HepG2 (cell line): ENCODE measurements around the gene HECTD1. TPM values are rescaled to one million over a fixed set of nuclear protein-coding genes. Genes with fewer than 3 reads are reported as not detected.

Experiments
- CCAR2 ChIP-seq: fragments of 200-400 bp; formaldehyde crosslinking; optimal IDR thresholded peaks from 2 replicates; pipeline ENCODE3; 2018; ENCODE audit warnings: low read depth, mild to moderate bottlenecking, low read length, moderate library complexity
- GATA4 ChIP-seq: sonication (generic); IDR thresholded peaks from 2 replicates; pipeline ENCODE4 v1.6.1; 2016; ENCODE audit warnings: antibody characterized with exemption, low read depth, borderline replicate concordance
- HMG20A ChIP-seq: IDR thresholded peaks from 2 replicates; pipeline ENCODE4 v1.6.1; 2016; ENCODE audit warnings: borderline replicate concordance
- KDM2A ChIP-seq: sonication (generic); formaldehyde crosslinking; IDR thresholded peaks from 2 replicates; pipeline ENCODE4 v1.4.0; 2020; ENCODE audit warnings: low read depth, missing genetic modification reagents, borderline replicate concordance
- PCBP1 ChIP-seq: fragments of 200-400 bp; formaldehyde crosslinking; IDR thresholded peaks from 2 replicates; pipeline ENCODE4 v1.6.1; 2017; ENCODE audit warnings: mild to moderate bottlenecking, low read depth, low read length, borderline replicate concordance
- PLRG1 ChIP-seq: fragments of 450-650 bp; conservative IDR thresholded peaks from 2 replicates; pipeline ENCODE4 v1.6.1; 2016
- RAD51 ChIP-seq: fragments of 450-650 bp; IDR thresholded peaks from 2 replicates; pipeline ENCODE4 v1.6.1; 2016; ENCODE audit warnings: borderline replicate concordance
- RFXAP ChIP-seq: sonication (generic); formaldehyde crosslinking; IDR thresholded peaks from 2 replicates; pipeline ENCODE4 v1.4.0; 2020; ENCODE audit warnings: missing genetic modification reagents, borderline replicate concordance
- SP2 ChIP-seq: sonication (generic); formaldehyde crosslinking; IDR thresholded peaks from 2 replicates; pipeline ENCODE4 v1.5.1; 2020; ENCODE audit warnings: mild to moderate bottlenecking, missing genetic modification reagents
- YY1 ChIP-seq: IDR thresholded peaks from 2 replicates; pipeline ENCODE4 v1.6.1; 2011; ENCODE audit warnings: low read length, low read depth, moderate library complexity, mild to moderate bottlenecking; ENCODE audit not compliant: insufficient read depth, insufficient replicate concordance
- ZNF235 ChIP-seq: sonication (generic); formaldehyde crosslinking; IDR thresholded peaks from 2 replicates; pipeline ENCODE4 v1.8.1; 2023; ENCODE audit warnings: mild to moderate bottlenecking, missing genetic modification reagents, borderline replicate concordance
- ZNF724P ChIP-seq: sonication (generic); formaldehyde crosslinking; IDR thresholded peaks from 2 replicates; pipeline ENCODE4 v1.8.0; 2022; ENCODE audit warnings: missing genetic modification reagents, borderline replicate concordance
- ZNF883 ChIP-seq: sonication (generic); formaldehyde crosslinking; IDR thresholded peaks from 2 replicates; pipeline ENCODE4 v1.5.1; 2020; ENCODE audit warnings: mild to moderate bottlenecking, missing genetic modification reagents; ENCODE audit errors: not compliant biosample characterization
- polyA plus RNA-seq, 8 experiments: library from polyadenylated mRNA; depleted of rRNA in 3 of 8; stranded (reverse) in 7 of 8; unstranded in 1 of 8; fragments of >200 nt; fragmentation: Illumina TruSeq in 4 of 8; extraction: Trizol in 4 of 8; gene quantifications; 2 replicates each; pipeline versions ENCODE4 v1.2.1 to v1.2.3, GENCODE V29; 2011 to 2016; ENCODE audit warnings: low read depth in 4 of 8, missing spikeins in 1 of 8, mixed read lengths in 1 of 8; ENCODE audit not compliant: insufficient read depth in 1 of 8
- total RNA-seq, 5 experiments: library from RNA; depleted of rRNA; stranded (reverse); fragments of >200 nt; fragmentation: Illumina TruSeq; extraction: Trizol; gene quantifications; 2 replicates each; pipeline ENCODE4 v1.2.3, GENCODE V29; 2016; ENCODE audit warnings: low read depth in 1 of 5
- TF ChIP-seq, protein P1 (sequence below): sonication (generic); formaldehyde crosslinking; IDR thresholded peaks from 2 replicates; pipeline ENCODE4 v1.8.1; 2023; ENCODE audit warnings: mild to moderate bottlenecking, missing genetic modification reagents
- TF ChIP-seq, protein P2 (sequence below): sonication (generic); formaldehyde crosslinking; IDR thresholded peaks from 2 replicates; pipeline ENCODE4 v1.4.0; 2020; ENCODE audit warnings: mild to moderate bottlenecking, missing genetic modification reagents, borderline replicate concordance
- TF ChIP-seq, protein P3 (sequence below): sonication (generic); formaldehyde crosslinking; IDR thresholded peaks from 2 replicates; pipeline ENCODE4 v1.5.0; 2020; ENCODE audit warnings: missing genetic modification reagents, mild to moderate bottlenecking, borderline replicate concordance
- TF ChIP-seq, protein P4 (sequence below): sonication (generic); formaldehyde crosslinking; IDR thresholded peaks from 2 replicates; pipeline ENCODE4 v1.4.0; 2020; ENCODE audit warnings: missing genetic modification reagents
- TF ChIP-seq, protein P5 (sequence below): sonication (generic); formaldehyde crosslinking; IDR thresholded peaks from 2 replicates; pipeline ENCODE4 v1.4.0; 2020; ENCODE audit warnings: mild to moderate bottlenecking, missing genetic modification reagents

Gene HECTD1
- total and polyA plus RNA-seq, 2 of the 13 experiments (the other 11 are each of a cell fraction or from before 2014, with no cell fraction given), result 312 to 560 TPM

DNA sequence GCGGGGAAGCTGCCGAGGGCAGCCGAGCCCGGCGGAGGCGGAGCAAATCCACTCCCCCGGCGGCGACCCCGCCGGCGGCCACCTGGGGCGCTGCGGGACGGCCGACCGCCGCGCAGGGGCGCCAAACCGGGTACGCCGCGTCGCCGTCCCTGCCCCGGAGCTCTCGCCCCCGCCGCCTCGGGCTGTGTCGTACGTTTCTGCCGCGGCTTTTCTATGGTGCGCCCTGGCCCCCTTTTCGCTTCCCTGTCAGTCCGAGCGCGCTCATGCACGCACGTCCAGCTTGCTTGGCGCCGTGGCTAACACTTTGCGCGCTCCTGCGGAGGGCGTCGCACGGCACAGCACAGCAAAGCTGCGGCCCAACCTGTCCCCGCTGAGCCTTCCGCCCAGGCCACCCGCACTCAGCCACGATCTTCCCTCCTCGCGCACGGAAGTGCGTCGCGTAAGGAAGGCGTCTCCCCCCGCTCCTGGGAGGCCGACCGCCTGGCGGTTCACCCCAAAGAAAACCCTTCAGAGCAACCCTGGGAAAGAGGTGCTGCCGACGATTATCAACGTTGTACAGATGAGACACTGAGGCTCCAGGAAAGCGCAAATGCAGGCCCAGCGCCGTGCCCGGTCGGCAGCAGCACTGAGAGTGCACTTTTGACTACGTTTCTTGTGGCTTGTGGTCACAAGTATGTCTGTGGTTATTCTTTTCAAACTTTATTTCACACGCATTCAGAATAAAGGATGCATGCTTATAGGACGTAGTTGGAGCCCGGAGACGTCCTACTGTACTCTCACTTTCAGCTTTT lies at the start of gene HECTD1 (continued):
- TF ChIP-seq RFXAP (CRISPR knock-in tag) (peak; percentile 92), GATA4 (peak; percentile 80), ZNF883 (peak; percentile 98), RAD51 (no peak), ZNF235 (peak; percentile 69), HMG20A (peak; percentile 4; the same call in 1 of the 2 replicates), YY1 (peak; percentile 88), PCBP1 (0 out of 2 replicates have a peak, but pooled peaks have one; percentile 64), PLRG1 (no peak), KDM2A (CRISPR knock-in tag) (peak; percentile 99), ZNF724P (CRISPR knock-in tag) (peak; percentile 96; the same call in 1 of the 2 replicates), SP2 (CRISPR knock-in tag) (peak; percentile 21), CCAR2 (peak; percentile 85)
- TF ChIP-seq, protein P1, sequence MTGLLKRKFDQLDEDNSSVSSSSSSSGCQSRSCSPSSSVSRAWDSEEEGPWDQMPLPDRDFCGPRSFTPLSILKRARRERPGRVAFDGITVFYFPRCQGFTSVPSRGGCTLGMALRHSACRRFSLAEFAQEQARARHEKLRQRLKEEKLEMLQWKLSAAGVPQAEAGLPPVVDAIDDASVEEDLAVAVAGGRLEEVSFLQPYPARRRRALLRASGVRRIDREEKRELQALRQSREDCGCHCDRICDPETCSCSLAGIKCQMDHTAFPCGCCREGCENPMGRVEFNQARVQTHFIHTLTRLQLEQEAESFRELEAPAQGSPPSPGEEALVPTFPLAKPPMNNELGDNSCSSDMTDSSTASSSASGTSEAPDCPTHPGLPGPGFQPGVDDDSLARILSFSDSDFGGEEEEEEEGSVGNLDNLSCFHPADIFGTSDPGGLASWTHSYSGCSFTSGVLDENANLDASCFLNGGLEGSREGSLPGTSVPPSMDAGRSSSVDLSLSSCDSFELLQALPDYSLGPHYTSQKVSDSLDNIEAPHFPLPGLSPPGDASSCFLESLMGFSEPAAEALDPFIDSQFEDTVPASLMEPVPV, result peak; percentile 100
- TF ChIP-seq, protein P2, sequence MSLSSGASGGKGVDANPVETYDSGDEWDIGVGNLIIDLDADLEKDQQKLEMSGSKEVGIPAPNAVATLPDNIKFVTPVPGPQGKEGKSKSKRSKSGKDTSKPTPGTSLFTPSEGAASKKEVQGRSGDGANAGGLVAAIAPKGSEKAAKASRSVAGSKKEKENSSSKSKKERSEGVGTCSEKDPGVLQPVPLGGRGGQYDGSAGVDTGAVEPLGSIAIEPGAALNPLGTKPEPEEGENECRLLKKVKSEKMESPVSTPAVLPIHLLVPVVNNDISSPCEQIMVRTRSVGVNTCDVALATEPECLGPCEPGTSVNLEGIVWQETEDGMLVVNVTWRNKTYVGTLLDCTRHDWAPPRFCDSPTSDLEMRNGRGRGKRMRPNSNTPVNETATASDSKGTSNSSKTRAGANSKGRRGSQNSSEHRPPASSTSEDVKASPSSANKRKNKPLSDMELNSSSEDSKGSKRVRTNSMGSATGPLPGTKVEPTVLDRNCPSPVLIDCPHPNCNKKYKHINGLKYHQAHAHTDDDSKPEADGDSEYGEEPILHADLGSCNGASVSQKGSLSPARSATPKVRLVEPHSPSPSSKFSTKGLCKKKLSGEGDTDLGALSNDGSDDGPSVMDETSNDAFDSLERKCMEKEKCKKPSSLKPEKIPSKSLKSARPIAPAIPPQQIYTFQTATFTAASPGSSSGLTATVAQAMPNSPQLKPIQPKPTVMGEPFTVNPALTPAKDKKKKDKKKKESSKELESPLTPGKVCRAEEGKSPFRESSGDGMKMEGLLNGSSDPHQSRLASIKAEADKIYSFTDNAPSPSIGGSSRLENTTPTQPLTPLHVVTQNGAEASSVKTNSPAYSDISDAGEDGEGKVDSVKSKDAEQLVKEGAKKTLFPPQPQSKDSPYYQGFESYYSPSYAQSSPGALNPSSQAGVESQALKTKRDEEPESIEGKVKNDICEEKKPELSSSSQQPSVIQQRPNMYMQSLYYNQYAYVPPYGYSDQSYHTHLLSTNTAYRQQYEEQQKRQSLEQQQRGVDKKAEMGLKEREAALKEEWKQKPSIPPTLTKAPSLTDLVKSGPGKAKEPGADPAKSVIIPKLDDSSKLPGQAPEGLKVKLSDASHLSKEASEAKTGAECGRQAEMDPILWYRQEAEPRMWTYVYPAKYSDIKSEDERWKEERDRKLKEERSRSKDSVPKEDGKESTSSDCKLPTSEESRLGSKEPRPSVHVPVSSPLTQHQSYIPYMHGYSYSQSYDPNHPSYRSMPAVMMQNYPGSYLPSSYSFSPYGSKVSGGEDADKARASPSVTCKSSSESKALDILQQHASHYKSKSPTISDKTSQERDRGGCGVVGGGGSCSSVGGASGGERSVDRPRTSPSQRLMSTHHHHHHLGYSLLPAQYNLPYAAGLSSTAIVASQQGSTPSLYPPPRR (CRISPR knock-in tag), result peak; percentile 91
- TF ChIP-seq, protein P3, sequence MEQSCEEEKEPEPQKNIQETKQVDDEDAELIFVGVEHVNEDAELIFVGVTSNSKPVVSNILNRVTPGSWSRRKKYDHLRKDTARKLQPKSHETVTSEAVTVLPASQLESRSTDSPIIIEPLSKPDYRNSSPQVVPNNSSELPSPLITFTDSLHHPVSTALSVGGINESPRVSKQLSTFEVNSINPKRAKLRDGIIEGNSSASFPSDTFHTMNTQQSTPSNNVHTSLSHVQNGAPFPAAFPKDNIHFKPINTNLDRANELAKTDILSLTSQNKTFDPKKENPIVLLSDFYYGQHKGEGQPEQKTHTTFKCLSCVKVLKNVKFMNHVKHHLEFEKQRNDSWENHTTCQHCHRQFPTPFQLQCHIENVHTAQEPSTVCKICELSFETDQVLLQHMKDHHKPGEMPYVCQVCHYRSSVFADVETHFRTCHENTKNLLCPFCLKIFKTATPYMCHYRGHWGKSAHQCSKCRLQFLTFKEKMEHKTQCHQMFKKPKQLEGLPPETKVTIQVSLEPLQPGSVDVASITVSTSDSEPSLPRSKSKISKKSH (CRISPR knock-in tag), result peak; percentile 100
- TF ChIP-seq, protein P4, sequence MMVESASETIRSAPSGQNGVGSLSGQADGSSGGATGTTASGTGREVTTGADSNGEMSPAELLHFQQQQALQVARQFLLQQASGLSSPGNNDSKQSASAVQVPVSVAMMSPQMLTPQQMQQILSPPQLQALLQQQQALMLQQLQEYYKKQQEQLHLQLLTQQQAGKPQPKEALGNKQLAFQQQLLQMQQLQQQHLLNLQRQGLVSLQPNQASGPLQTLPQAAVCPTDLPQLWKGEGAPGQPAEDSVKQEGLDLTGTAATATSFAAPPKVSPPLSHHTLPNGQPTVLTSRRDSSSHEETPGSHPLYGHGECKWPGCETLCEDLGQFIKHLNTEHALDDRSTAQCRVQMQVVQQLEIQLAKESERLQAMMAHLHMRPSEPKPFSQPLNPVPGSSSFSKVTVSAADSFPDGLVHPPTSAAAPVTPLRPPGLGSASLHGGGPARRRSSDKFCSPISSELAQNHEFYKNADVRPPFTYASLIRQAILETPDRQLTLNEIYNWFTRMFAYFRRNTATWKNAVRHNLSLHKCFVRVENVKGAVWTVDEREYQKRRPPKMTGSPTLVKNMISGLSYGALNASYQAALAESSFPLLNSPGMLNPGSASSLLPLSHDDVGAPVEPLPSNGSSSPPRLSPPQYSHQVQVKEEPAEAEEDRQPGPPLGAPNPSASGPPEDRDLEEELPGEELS (CRISPR knock-in tag), result peak; percentile 91
- TF ChIP-seq, protein P5, sequence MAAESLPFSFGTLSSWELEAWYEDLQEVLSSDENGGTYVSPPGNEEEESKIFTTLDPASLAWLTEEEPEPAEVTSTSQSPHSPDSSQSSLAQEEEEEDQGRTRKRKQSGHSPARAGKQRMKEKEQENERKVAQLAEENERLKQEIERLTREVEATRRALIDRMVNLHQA (CRISPR knock-in tag), result peak; percentile 78; the same call in 1 of the 2 replicates
